Activated CD4-positive, alpha-beta T cell treated with anti-CD3 and anti-CD28 coated beads, Interleukin-2, Interleukin-6, amounts not matched to agents 100 ng/mL and 50 ng/mL, durations not matched to agents 16 hours and 8 hours (primary cell): ENCODE data around the gene PIP5K1A.

Experiments used
- DNase-seq: peaks from one replicate; pipeline ENCODE4 v3.0.0-alpha.2; 2020

Gene PIP5K1A

DNA sequence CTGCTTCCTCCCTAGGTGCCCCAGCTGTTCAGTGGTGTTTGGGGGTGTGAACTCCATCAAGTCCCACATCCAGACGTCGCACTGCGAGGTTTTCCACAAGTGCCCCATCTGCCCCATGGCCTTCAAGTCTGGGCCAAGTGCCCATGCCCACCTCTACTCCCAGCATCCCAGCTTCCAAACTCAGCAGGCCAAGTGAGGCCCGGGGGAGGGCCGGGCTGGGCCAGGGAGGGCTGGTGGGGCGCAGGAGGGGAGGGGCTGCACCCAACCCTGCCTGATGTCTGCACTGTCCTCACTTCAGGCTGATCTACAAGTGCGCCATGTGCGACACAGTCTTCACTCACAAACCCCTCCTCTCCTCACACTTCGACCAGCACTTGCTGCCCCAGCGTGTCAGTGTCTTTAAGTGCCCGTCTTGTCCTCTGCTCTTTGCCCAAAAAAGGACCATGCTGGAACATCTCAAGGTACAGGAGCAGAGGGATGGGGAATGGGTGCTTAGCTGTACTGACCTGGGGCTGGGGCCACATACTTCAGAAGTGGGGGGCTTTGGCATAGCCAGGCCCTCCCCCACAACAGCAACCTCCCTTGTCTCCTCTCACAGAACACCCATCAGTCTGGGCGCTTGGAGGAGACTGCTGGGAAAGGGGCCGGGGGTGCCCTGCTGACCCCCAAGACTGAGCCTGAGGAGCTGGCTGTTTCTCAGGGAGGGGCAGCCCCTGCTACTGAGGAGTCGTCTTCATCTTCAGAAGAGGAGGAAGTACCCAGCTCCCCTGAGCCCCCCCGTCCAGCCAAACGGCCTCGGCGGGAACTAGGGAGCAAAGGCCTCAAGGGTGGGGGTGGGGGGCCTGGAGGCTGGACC is 91.0 kb downstream of the PIP5K1A start:
- no peak for DNase-seq

DNA sequence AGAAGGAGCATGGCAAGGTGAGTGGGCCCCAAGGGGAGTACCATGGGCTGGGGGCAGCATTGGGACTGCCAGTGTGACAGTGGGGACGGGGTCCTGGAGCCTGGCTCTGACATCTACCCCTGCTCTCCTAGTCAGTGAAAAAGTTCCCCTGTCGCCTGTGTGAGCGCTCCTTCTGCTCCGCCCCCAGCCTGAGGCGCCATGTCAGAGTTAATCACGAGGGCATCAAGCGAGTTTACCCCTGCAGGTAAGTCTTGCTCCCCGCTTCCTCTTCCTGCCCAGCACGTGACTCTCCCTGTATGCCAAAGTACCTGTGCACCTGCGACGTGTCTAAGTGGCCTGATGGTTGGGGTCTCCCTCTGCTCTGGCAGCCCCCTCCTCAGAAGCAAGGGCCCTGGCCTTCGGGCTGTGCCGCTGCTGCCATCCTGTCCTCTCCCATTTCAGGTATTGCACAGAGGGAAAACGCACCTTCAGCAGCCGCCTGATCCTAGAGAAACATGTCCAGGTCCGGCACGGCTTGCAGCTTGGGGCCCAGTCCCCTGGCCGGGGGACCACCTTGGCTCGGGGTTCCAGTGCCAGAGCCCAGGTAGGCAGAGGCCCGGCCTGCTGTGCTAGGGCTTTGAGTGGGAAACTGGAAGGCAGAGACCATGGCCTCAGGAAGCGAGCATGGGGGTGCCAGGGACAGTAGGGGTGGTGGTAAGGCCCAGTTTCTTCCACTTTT is 91.8 kb downstream of the PIP5K1A start:
- DNase-seq, result no peak

DNA sequence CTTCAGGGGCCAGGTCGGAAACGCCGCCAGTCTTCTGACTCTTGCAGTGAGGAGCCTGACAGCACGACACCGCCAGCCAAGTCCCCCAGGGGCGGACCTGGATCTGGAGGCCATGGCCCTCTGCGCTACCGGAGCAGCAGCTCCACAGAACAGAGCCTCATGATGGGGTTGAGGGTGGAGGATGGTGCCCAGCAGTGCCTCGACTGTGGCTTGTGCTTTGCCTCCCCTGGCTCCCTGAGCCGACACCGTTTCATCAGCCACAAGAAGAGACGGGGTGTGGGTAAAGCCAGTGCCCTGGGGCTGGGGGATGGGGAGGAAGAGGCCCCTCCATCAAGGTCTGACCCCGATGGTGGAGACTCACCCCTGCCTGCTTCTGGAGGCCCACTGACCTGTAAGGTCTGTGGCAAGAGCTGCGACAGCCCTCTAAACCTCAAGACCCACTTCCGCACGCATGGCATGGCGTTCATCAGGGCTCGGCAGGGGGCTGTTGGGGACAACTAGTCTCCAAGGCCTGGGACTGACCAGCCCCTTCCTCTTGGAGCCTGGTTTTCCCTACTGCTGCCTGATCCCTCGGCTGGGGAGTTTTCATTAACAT is 92.5 kb downstream of the PIP5K1A start:
- DNase-seq, result no peak

GRCh38 chr1:151292207-151293030 is 94.1 kb downstream of the PIP5K1A start:
- DNase-seq, result no peak

DNA sequence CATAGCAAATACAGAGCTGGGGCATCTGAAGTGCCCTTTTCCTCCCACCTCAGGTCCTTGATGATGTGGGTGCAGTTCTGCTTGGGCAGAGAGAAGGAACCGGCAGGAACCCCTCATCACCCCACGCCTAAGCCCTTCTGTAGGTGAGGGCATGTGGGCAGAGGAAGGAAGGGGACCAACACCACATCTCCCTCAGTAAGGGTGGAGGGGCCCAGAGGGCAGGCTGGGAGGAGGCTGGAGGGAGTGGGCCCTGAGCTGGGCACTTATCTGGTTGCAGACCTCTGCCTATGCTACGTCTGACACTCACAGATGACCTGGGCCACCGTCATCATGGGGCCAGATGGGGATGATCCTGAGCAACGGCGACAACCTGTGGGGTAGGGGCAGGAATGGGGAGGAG is 94.7 kb downstream of the PIP5K1A start:
- no peak for DNase-seq

DNA sequence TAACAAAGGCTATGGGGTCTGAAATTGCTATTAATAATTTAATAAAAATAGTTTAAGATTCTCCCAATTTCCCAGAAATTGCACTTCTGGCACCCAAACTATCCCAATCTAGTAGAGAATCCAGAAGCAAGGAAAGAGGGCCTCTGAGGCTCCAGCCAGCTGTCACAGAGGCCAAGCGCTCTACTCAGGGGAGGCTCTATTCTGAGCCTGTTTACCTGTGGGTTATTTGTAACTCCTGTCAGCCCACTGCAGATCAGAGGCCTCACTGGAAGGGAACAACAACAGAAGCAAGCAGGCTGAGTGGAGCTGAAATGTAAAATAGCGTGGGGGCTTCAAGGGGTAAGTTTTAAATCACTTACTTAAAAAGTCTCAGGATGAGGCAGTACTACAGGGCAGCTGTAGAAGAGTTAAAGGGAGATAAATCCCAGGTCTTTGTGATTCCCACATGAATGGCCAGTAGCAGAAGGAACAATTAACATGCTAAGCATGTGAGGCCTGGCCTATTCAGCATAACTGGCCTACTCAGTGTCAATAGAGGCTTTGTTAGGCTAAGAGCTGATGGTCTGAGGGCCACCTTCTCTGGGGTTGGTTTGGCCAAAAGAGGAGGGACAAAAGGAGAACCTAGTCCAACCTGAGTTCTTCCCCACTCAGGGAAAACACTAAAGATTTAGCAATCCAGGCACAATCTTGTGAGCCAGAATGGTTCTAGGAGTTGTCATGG is 96.5 kb downstream of the PIP5K1A start:
- no peak for DNase-seq
